Panc1 (cell line): ENCODE measurements around the gene DSG3.

ENCODE experiments used
- CTCF ChIP-seq: fragments of 450-650 bp; IDR thresholded peaks from 2 replicates; pipeline ENCODE4 v1.5.1; 2017; ENCODE audit warnings: mild to moderate bottlenecking
- SIN3A ChIP-seq: IDR thresholded peaks from 2 replicates; pipeline ENCODE4 v1.6.1; 2012; ENCODE audit warnings: low read depth, mild to moderate bottlenecking, low read length, moderate library complexity, borderline replicate concordance; ENCODE audit not compliant: insufficient read depth

DNA sequence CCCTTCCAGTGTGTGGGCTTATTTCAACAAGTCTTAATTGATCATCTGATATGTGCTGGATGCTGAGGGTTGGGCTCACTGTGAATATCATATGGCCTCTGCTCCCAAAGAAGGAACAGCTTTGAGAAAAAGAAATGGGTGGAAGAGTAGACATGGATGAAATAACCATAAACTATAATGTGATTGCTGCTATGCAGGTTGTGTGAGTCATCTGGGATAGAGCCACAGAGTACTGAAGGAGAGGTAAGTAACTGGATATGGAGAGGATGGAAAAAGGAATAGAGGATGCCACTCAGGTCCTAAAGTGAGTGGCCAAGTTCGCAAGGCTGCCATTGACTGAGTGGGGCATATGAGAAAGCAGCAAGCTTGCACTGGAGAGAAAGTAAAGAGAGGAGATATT lies 41.8 kb downstream of the DSG3 start:
- TF ChIP-seq CTCF: no peak
- no peak for TF ChIP-seq SIN3A
